ENCODE results near the gene RPS6KB2.
"Not testable (repeated sequence)": the region's sequence is repeated elsewhere in the genome, so short reads cannot be mapped to it uniquely, and the experiment has no call there.

Gene RPS6KB2

DNA sequence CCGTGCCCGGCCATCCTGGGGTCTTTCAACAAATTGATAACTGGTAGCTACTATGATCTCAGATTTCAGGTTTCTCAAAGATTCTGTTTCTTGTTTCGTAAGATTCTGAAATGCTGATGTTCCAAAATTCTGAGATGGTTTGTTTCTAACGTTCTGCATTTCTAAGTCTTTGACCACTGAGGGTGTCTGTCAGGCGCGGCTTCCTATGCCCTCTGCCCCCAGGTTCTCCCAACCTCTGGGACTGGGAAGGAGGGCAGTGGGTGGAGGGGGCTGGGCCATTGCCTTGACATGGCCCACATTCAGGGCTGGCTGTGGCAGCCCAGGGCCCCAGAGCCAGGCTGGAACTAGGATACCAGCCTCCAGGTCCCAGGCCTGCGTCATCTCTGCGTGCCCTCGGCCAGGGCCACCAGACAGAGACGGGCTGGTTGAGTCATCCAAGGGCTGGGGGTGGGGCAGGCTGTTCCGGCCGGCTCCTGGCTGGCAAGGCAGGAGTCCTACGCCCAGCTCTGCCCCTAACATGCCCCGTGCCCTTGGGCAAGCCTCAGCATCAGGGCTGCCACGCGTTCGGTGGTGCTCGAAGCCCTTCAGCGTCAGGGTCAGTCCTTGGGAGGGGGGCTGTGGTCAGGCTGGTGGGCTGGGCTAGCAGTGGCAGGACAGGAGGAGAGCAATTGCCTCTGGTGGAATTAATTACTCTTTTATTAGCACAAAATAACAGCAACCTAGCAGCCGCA, 35.6 kb downstream of the RPS6KB2 start:
- in situ Hi-C loops (cut with MboI; ENCODE audit: low sequenced_read_pairs), result no loop called here

DNA sequence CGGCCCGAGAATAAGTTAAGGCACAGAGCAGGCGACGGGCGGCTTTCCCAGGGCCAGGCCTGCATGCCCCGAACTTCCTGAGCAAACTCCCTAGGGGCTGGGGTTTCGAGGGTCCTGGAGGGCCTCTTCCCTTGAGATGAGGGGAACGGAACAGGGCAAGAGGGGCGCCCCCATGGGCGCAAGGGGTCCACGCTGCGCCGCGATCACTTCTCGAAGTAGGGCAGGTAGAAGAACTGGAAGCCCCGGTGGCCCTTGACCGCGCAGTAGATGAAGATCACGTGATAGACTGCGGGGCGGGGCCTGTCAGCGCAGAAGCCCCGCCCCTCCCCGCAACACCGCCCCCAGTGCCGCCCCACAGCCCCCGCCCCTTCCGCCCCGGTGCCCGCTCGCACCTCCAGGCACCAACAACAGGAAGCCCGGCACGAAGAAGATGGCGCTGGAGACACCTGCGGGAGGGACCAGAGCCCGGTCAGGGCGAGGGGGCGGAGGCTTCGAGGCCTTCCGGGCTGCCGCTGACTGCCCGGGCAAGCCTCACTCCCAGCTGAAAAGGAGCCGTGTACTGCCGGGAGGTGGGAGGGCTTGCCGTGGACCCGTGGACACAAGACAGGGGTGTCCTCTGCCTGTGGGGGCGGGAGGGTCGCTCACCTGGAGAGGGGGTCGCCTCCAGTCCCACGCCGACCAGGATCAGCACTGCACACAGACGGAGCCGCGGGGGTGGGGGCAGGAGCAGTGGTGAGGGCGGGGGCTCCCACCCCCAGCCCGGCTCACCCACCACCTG, 36.3 kb downstream of the RPS6KB2 start:
- in situ Hi-C loops (cut with MboI; ENCODE audit: low sequenced_read_pairs), result no loop called here

DNA sequence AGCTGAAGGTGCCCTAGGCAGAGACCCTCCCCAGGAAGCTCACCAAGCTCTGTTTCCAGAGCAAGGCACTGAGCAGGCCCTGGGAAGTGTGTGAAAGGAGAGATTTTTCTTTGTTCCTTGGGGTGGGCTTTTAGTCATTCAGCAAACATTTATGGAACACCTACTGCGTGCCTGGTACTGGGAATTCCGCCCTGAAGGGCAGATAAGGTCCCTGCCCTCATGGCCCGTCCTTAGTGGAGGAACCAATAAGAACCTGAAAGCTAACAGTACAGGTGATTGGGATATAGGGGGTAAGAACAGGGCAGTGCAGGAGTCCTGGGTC, 36.9 kb downstream of the RPS6KB2 start:
- in situ Hi-C loops (cut with MboI; ENCODE audit: low sequenced_read_pairs), result no loop called here

DNA sequence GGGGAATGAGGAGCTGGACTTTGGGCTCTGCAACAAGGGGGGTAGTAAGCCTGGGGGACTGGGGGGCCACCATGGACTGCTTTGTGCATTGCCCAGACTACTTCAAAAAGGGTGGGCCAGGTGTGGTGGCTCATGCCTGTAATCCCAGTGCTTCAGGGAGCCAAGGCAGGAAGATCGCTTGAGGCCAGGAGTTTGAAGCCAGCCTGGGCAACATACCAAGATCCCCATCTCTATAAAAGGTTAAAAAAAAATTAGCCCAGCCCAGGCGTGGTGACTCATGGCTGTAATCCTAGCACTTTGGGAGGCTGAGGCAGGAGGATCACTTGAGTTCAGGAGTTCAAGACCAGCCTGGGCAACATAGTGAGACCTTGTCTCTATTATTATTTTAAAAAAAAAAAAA, 37.2 kb downstream of the RPS6KB2 start:
- in situ Hi-C loops (cut with MboI; ENCODE audit: low sequenced_read_pairs), result not testable (repeated sequence)

DNA sequence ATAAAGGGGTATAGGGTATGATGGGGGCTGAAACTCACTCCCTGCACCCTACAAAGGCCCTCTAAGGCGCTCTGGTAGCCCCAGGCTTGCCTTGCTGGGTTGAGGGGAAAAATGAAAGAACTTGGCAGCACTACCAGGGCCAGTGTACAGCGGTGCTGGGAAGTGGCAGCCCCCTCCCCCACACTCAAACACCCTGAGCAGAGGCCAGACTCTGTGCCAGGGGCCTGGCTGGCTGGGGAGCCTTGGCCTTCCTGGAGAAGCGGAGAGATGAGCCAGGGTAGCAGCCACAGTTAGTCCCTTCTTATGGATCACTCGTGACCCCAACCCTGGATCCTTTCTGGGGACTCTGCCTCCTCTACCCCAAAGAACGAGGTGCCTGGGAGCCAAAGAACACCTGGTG, 38.1 kb downstream of the RPS6KB2 start:
- in situ Hi-C loops (cut with MboI; ENCODE audit: low sequenced_read_pairs), result no loop called here

DNA sequence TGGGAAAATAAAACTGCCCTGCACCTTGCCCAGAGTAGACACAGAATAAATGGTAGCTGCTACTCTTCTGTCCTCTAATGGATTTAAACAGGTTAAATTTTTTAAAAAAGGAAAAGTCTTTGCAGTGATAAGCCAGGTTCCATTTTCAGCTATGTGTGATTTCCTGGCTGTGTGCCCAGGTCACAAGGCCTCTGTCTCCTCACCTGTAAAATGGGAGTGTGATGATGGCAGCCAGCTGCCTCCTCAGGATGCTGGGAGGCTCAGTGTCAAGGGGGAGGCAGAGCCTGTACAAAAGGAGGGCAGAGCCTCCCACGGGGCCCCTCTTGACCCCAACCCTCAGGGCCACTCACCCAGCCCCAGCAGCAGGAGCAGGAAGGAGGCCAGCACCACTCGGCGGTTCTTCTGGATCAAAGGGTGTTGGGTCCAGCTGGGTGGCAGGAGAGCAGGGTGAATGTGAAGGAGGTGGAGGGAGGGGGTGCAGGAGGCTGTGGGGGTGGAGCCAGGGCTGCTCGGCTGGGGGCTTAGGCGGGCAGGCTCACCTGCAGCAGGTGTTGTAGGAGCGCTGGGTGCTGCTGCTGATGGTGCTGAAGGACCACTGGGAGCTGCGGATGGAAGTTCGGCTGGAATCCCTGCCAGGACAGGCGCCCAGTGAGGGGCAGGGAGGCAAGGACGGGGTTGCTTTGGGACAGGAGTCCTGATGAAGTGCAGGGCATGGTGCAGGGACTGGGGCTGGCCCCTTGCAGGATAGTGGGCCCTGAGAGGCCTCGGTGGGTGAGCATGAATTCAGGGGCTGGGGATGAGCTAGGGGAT, 38.9 kb downstream of the RPS6KB2 start:
- in situ Hi-C loops (cut with MboI; ENCODE audit: low sequenced_read_pairs), result no loop called here

DNA sequence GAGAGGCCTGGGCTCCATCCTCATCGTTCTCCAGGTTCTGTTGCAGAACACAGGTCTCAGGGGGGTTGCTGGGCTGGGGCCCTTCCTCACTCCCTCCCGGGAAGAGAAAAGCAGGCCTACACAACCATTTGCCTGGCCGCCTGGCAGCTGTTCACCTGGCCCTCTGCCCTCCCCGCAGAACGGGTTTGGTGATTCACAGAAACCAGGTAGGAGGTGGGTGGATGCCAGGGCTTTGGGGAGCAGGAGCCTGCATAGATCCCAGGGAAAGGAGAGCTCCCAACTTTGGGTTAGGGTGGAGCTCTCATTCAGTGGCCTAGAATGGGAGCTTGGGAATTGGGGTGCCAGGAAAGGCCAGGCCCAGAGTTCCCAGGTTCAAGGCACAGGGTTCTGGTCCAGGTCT, 39.8 kb downstream of the RPS6KB2 start:
- in situ Hi-C loops (cut with MboI; ENCODE audit: low sequenced_read_pairs), result no loop called here

DNA sequence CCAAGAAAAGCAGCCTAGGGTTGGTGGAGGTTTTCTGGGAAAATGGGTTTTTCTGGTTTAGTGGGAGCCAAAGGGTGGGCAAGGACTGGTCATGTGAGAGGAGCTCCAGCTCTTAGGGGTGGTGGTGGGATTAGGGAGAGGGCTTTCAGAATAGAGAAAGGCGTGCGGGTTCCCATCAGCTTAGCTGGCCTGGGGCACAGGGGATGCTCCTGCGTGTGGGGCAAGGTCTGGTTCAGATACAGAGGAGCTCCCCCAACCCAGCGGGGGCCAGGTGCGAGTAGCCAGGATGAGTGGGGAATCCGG, 40.1 kb downstream of the RPS6KB2 start:
- in situ Hi-C loops (cut with MboI; ENCODE audit: low sequenced_read_pairs), result no loop called here

DNA sequence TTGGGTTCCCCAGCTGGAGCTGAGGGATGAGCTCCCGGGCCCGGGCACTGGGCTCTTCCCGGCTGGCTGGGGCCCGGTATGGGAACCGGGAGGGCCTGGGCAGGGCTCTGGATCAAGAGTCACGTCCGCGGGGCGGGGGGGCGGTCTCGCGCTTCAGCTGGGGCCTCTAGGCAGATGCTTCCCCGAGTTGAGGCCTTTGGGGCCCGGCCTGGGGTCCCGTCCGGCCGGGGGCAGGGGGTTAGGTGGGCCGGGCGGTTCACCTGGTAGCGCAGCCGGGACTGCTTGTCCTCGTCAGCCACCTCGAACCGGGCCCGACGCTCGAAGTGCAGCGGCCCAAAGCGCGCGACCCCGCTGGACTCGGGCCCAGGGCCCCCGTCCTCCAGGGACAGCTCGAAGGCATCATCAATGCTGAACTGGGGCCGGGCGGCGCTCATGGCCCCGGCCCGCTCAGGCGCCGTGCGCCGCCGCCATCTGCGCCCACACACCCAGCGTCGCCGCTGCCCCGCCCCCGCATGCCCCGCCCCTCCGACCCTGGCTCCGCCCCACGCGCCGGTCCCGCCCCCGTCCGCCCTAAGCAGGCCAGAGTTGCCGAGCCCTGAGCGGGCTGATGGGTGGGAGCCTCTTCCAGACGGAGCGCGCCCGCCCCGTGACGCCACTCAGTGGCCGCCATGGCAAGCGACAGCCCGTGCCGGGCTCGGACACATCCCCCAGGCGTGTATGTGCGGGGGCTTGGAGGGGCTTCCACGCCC, 40.6 kb downstream of the RPS6KB2 start, which contains the start of gene TMEM134:
TSS of gene TMEM134 (minus strand) at position 493 of the 749 bp plus-strand sequence. CDS start at position 434, 59 bp downstream.
- in situ Hi-C loops (cut with MboI; ENCODE audit: low sequenced_read_pairs), result no loop called here

DNA sequence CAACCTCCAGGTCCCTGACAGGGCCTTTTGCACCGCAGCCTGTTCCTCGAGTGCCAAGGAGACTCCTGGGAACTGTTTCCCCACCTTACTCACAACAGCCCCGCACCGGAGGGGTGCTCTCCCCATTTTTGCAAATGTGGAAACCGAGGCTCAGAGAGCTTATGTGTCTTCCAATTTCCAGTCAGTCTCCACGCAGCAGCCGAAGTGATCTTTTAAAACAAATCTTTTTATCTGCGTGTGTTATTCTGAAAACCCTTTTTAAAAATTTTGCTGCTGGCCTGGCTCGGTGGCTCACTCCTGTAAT, 41.2 kb downstream of the RPS6KB2 start:
- in situ Hi-C loops (cut with MboI; ENCODE audit: low sequenced_read_pairs), result no loop called here

DNA sequence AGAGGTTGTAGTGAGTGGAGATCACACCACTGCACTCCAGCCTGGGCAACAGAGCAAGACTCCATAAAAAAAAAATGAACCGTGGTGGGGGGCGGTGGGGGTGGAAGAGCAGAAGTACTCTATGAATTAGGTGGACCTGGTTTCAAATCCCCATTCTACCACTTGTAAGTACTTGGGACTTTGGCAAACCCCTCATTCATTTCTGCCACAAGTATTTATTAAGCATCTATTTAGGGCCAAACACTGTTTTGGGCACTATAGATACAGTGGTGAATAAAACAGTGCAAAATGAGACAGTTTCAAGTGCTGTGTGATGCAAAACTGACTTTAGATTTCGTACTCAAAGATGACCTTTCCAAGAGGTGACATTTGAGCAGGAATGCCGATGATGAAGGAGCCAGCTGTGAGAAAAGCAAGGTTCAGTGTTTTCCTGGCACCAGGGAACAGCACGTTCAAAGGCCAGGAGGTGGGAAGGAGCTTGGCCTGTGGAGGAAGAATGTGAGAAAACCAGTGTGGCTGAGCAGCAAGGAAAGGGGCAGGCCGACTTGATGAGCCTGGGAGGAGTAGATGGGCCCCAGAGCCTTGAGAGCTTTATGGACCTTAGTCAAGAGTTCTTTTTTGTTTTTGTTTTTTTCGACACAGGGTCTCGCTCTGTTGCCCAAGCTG, 42.2 kb downstream of the RPS6KB2 start:
- in situ Hi-C loops (cut with MboI; ENCODE audit: low sequenced_read_pairs), result no loop called here

DNA sequence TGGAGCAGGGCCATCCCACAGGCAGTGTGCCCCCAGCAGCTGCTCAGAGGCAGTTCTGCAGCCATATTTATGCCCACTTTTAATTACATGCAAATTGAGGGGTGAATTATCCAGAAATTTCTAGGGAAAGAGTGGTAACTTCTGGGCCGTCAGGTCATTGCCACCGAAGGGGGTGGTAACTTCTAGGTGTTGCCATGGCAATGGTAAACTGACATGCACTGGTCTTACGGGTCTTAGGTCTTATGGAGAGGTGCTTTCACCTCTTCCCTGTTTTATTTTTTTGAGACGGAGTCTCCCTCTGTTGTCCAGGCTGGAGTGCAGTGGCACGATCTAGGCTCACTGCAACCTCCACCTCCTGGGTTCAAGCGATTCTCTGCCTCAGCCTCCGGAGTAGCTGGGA, 44.6 kb downstream of the RPS6KB2 start:
- in situ Hi-C loops (cut with MboI; ENCODE audit: low sequenced_read_pairs), result no loop called here

DNA sequence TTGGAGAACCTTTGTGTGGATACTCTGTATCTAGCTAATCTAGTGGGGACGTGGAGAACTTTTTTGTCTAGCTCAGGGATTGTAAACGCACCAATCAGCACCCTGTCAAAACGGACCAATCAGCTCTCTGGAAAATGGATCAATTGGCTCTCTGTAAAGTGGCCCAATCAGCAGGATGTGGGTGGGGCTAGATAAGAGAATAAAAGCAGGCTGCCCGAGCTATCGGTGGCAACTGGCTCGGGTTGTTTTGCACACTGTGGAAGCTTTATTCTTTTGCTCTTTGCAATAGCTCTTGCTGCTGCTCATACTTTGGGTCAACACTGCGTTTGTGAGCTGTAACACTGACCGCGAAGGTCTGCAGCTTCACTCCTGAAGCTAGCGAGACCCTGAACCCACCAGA, 48.4 kb downstream of the RPS6KB2 start:
- in situ Hi-C loops (cut with MboI; ENCODE audit: low sequenced_read_pairs), result not testable (repeated sequence)

DNA sequence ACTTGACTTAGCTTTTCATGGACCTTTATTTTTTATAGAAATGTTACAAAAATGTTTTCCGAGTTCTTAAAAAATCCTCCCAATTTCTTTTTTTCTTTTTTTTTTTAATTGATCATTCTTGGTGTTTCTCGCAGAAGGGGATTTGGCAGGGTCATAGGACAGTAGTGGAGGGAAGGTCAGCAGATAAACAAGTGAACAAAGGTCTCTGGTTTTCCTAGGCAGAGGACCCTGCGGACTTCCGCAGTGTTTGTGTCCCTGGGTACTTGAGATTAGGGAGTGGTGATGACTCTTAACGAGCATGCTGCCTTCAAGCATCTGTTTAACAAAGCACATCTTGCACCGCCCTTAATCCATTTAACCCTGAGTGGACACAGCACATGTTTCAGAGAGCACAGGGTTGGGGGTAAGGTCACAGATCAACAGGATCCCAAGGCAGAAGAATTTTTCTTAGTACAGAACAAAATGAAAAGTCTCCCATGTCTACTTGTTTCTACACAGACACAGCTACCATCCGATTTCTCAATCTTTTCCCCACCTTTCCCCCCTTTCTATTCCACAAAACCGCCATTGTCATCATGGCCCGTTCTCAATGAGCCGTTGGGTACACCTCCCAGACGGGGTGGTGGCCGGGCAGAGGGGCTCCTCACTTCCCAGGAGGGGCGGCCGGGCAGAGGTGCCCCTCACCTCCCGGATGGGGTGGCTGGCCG, 49.2 kb downstream of the RPS6KB2 start:
- in situ Hi-C loops (cut with MboI; ENCODE audit: low sequenced_read_pairs), result not testable (repeated sequence)

DNA sequence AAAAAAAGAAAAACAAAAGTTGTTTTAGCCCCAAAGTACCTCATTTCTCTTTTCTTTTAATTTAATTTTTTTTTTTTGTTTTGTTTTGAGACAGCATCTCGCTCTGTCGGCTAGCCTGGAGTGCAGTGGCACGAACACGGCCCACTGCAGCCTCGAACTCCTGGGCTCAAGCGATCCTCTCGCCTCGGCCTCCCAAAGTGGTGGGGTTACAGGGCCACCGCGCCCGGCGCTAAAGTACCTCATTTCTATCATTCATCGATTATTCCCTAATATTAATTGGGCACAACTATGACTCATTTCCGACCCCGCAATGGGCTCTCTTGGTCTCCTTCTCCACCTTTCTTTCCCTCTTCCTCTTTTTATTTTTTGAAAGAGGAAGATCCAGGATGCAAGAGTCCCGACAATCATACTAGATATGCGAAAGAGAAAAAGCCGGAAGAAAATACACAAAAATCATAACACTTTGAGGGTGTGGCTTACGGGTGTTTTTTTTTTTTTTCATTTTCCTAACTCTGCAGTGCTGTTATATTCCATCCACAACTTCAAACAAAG, 54.1 kb downstream of the RPS6KB2 start:
- in situ Hi-C loops (cut with MboI; ENCODE audit: low sequenced_read_pairs), result no loop called here

DNA sequence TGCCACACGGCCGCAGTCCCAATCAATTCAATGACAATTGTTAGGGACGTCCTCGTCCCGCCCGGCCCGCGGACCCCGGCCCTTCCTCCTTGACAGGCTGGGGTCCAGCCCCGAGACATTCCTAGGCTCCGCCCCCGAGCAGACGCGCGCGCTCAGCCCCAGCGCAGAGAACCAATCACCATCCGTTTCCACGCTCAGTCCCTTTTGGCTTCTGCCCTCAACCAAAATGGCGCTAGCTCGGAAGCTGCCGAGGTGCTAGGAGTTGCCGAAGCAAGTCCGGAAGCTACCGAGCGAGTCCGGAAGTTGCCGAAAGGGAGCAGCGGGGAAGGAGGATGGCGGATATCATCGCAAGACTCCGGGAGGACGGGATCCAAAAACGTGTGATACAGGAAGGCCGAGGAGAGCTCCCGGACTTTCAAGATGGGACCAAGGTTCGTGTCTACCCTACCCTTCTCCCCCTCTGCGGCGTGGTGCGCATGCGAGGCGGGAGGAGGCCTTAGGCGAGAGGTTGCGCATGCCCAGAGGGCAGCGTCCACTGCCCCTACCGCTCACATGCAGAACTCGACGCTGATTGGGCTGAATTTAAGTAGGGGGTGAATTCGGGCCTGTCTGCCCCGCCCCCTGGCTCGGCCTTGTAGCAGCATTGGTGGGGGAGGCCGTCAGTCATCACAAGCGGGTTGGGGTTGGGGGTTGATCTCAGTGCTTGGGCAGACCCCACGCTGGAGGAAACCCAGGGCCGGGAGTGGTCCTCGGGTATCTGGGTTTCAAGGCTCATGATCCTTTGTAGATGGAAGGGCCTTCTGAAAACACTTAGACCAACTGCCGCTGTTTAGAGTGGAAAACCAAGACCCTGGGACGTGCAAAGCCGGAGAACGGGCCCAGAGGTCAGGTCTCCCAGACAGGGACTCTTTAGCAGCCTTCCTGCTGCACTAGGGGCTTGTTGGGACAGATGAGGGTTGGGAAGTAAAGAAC, 54.8 kb downstream of the RPS6KB2 start, which contains the start of gene AIP:
TSS of gene AIP (plus strand) at position 200 of the 972 bp plus-strand sequence. CDS start at position 333, 133 bp downstream.
- in situ Hi-C loops (cut with MboI; ENCODE audit: low sequenced_read_pairs), result no loop called here

DNA sequence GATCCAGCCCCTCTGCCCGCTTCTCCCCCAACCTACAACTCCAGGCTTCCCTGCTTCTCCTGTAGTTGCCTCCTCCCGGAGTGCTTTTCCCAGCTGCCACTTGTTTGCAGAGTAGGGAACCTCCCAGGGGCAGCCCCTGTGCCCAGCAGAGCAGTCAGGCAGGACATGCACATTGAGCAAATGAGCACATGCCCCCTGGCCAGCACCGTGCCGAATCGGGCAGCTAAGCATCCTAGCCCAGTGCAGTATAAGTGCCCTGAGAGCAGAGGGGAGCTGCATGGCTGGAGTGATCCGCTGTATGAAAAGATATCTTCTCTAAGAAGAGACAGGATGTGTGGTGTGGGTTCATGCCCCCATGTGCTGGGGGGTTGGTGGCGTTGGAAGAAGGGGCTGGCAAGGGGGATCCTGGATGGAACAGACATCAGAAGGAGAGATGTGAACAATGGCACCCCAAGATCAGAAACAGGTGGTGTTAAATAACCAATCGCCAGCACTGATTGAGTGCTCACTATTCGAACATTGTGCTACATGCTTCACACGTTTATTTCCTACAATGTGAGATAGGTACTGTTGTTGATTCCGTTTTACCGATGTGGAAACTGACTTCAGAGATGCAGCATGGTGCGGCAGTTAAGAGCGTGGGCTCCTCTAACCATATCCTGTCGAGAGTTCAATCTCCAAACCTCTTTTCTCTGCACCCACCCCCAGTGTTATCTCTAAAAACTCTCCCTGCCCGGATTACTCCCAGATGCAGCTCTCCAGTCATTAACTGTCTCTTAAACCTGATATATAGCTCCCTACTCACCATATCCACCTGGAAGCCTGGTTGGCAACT, 55.8 kb downstream of the RPS6KB2 start:
- in situ Hi-C loops (cut with MboI; ENCODE audit: low sequenced_read_pairs), result no loop called here

DNA sequence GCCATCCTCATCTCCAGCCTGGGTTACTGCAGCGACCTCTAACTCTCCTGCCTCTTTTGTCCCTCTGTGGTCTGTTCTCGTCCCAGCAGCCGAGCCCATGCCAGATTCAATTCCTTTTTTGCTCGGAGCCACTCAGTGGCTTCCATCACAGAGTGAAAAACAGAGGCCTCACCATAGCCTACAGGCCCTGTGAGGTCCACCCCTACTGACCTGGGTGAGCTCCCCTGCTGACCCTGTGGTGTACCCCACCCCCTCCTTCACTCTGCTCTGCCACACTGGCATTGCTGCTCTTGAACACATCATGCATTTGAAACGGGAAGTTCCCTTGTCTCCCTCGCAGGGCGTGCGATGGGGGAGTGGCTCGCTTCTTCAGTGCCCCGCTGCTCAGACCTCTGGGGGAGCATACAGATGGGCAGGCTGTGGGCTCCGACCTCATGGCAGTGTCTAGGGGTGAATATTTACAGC, 56.6 kb downstream of the RPS6KB2 start:
- in situ Hi-C loops (cut with MboI; ENCODE audit: low sequenced_read_pairs), result no loop called here
